ENCODE data around the gene XRCC5.
"Not testable (repeated sequence)": the region's sequence is repeated elsewhere in the genome, so short reads cannot be mapped to it uniquely, and the experiment has no call there.

Gene XRCC5

GRCh38 chr2:216126943-216127342, 17.8 kb downstream of the XRCC5 start:
- no peak for FAIRE-seq

GRCh38 chr2:216130346-216130971, 21.3 kb downstream of the XRCC5 start:
- TF ChIP-seq CTCF (IDR thresholded peaks at IDR 0.05; ENCODE audit: insufficient read depth, missing control alignments) = no peak
- no peak for FAIRE-seq
- DNase-seq (ENCODE audit: insufficient read length, low spot score) = no peak

More at GRCh38 chr2:216126943-216127342, 17.8 kb downstream of the XRCC5 start:
- TF ChIP-seq CTCF (IDR thresholded peaks at IDR 0.05; ENCODE audit: insufficient read depth, missing control alignments) = no peak
- DNase-seq (ENCODE audit: insufficient read length, low spot score) = no peak

GRCh38 chr2:216131175-216131926, 22.2 kb downstream of the XRCC5 start:
- DNase-seq (ENCODE audit: insufficient read length, low spot score) (no peak), FAIRE-seq (no peak)
- TF ChIP-seq CTCF (IDR thresholded peaks at IDR 0.05; ENCODE audit: insufficient read depth, missing control alignments) = no peak

GRCh38 chr2:216132585-216132984, 23.4 kb downstream of the XRCC5 start:
- FAIRE-seq (no peak), DNase-seq (ENCODE audit: insufficient read length, low spot score) (no peak)

GRCh38 chr2:216133397-216133796, 24.2 kb downstream of the XRCC5 start:
- DNase-seq (ENCODE audit: insufficient read length, low spot score) (no peak), FAIRE-seq (no peak)
- no peak for TF ChIP-seq CTCF (IDR thresholded peaks at IDR 0.05; ENCODE audit: insufficient read depth, missing control alignments)

More at GRCh38 chr2:216132585-216132984, 23.4 kb downstream of the XRCC5 start:
- TF ChIP-seq CTCF (IDR thresholded peaks at IDR 0.05; ENCODE audit: insufficient read depth, missing control alignments) = no peak

GRCh38 chr2:216134958-216135541, 25.9 kb downstream of the XRCC5 start:
- FAIRE-seq (no peak), DNase-seq (ENCODE audit: insufficient read length, low spot score) (no peak)
- TF ChIP-seq CTCF (IDR thresholded peaks at IDR 0.05; ENCODE audit: insufficient read depth, missing control alignments) = no peak

GRCh38 chr2:216139884-216140283, 30.7 kb downstream of the XRCC5 start:
- no peak for FAIRE-seq
- no peak for DNase-seq (ENCODE audit: insufficient read length, low spot score)
- TF ChIP-seq CTCF (IDR thresholded peaks at IDR 0.05; ENCODE audit: insufficient read depth, missing control alignments) = peak; percentile 11

GRCh38 chr2:216141516-216141915, 32.4 kb downstream of the XRCC5 start:
- not testable (repeated sequence) for FAIRE-seq; DNase-seq (ENCODE audit: insufficient read length, low spot score)

Data from D721Med (cell line).